ENCODE data around the gene SNX32. TPM values are rescaled to one million over a fixed set of nuclear protein-coding genes. Genes with fewer than 3 reads are reported as not detected.

The SNX32 gene
- total RNA-seq, 3 donors from 2014 or later (not counting 1 experiment from before 2014, with no cell fraction given), result 0.31 to 2.0 (median 0.54) TPM

DNA sequence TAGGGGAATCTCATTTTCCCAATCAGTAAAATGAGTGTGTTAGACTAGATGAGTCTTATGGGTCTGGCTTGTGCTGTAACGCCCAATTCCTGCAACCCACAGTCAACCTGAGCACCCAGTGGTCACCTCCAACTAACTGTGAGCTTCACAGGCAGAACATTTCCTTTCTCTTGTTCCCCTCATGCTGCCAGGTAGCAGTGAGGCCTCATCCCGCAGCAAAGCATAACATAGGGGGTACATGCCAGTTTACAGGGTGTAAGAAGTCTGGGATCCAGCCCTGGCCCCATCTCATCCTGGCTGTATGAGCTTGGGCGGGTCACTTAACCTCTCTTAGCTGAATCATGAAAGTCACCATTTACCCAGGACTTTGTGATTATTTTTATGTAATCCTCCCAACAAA lies 35.1 kb downstream of the SNX32 start:
- Histone ChIP-seq H3K9me3 (ENCODE audit: control insufficient read depth, insufficient read depth, low read length) (no peaks in the 10 kb centered on the region), H3K4me1 (ENCODE audit: control insufficient read depth, insufficient read depth, low read length) (peaks cover 30% of the 10 kb centered on the region), H3K27me3 (ENCODE audit: control insufficient read depth, insufficient read depth, low read length) (no peaks in the 10 kb centered on the region), H3K27ac (ENCODE audit: low read length) (no peak overlapping the region), H3K36me3 (ENCODE audit: control insufficient read depth, insufficient read depth, low read length) (peaks cover 28% of the 10 kb centered on the region), H3K4me3 (ENCODE audit: low read length) (no peak overlapping the region)
- H3K27ac Mint-ChIP-seq, result no peak overlapping the region
- H3K27me3 Mint-ChIP-seq (ENCODE audit: low read depth in 2 of 2), result no peaks in the 10 kb centered on the region
- DNase-seq (no peak), ATAC-seq (no peak)
- no peaks in the 10 kb centered on the region for H3K36me3 Mint-ChIP-seq
- H3K9me3 Mint-ChIP-seq, result no peaks in the 10 kb centered on the region
- TF ChIP-seq, protein P1, sequence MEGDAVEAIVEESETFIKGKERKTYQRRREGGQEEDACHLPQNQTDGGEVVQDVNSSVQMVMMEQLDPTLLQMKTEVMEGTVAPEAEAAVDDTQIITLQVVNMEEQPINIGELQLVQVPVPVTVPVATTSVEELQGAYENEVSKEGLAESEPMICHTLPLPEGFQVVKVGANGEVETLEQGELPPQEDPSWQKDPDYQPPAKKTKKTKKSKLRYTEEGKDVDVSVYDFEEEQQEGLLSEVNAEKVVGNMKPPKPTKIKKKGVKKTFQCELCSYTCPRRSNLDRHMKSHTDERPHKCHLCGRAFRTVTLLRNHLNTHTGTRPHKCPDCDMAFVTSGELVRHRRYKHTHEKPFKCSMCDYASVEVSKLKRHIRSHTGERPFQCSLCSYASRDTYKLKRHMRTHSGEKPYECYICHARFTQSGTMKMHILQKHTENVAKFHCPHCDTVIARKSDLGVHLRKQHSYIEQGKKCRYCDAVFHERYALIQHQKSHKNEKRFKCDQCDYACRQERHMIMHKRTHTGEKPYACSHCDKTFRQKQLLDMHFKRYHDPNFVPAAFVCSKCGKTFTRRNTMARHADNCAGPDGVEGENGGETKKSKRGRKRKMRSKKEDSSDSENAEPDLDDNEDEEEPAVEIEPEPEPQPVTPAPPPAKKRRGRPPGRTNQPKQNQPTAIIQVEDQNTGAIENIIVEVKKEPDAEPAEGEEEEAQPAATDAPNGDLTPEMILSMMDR (IDR thresholded peaks at IDR 0.05), result no peak
- H3K4me1 Mint-ChIP-seq, result peaks cover 24 to 34% of the 10 kb centered on the region in 2 donors
- WGBS (ENCODE audit: insufficient coverage), result 100% methylated on average over 2 of the region's 3 CpGs
- intact Hi-C loops (cut with micrococcal nuclease), result no loop called here
- no peak overlapping the region for H3K4me3 Mint-ChIP-seq

- peaks cover 36% of the 10 kb centered on the region for H3K4me1 ChIP-seq (ENCODE audit: control insufficient read depth, insufficient read depth, low read length)
- H3K27me3 Mint-ChIP-seq (ENCODE audit: low read depth in 2 of 2), result no peaks in the 10 kb centered on the region
- no peaks in the 10 kb centered on the region for H3K9me3 Mint-ChIP-seq
- peak overlapping the region; percentile 13 for H3K4me3 Mint-ChIP-seq
- TF ChIP-seq, protein P1 (IDR thresholded peaks at IDR 0.05), result no peak
- WGBS (ENCODE audit: insufficient coverage), result 86% methylated on average over 24 of the region's 24 CpGs
- H3K4me3 ChIP-seq (ENCODE audit: low read length), result no peak overlapping the region
- H3K36me3 ChIP-seq (ENCODE audit: control insufficient read depth, insufficient read depth, low read length), result peaks cover 19% of the 10 kb centered on the region
- ATAC-seq (no peak), DNase-seq (no peak)
- no peaks in the 10 kb centered on the region for H3K9me3 ChIP-seq (ENCODE audit: control insufficient read depth, insufficient read depth, low read length)
- H3K27me3 ChIP-seq (ENCODE audit: control insufficient read depth, insufficient read depth, low read length), result no peaks in the 10 kb centered on the region
- no peak overlapping the region for H3K27ac ChIP-seq (ENCODE audit: low read length)
- intact Hi-C loops (cut with micrococcal nuclease), result no loop called here
- no peaks in the 10 kb centered on the region for H3K36me3 Mint-ChIP-seq
- peaks cover 24 to 34% of the 10 kb centered on the region in 2 donors for H3K4me1 Mint-ChIP-seq
- H3K27ac Mint-ChIP-seq, result no peak overlapping the region
Observed at GRCh38 chr11:65869643-65870306, 36.0 kb downstream of the SNX32 start.

GRCh38 chr11:65870307-65870658 lies 36.5 kb downstream of the SNX32 start:
- Mint-ChIP-seq H3K4me3 (no peak overlapping the region), H3K27ac (peak overlapping the region in 1 of 2 donors; percentile 65), H3K4me1 (peaks cover 24 to 34% of the 10 kb centered on the region in 2 donors), H3K9me3 (no peaks in the 10 kb centered on the region), H3K36me3 (no peaks in the 10 kb centered on the region), H3K27me3 (ENCODE audit: low read depth in 2 of 2) (no peaks in the 10 kb centered on the region)
- peaks cover 36% of the 10 kb centered on the region for H3K4me1 ChIP-seq (ENCODE audit: control insufficient read depth, insufficient read depth, low read length)
- TF ChIP-seq, protein P1 (IDR thresholded peaks at IDR 0.05), result no peak
- WGBS (ENCODE audit: insufficient coverage), result 56% methylated on average over 11 of the region's 11 CpGs
- intact Hi-C loops (cut with micrococcal nuclease), result no loop called here
- no peaks in the 10 kb centered on the region for H3K9me3 ChIP-seq (ENCODE audit: control insufficient read depth, insufficient read depth, low read length)
- H3K4me3 ChIP-seq (ENCODE audit: low read length), result no peak overlapping the region
- no peak overlapping the region for H3K27ac ChIP-seq (ENCODE audit: low read length)
- ATAC-seq (no peak), DNase-seq (no peak)
- H3K27me3 ChIP-seq (ENCODE audit: control insufficient read depth, insufficient read depth, low read length), result no peaks in the 10 kb centered on the region
- H3K36me3 ChIP-seq (ENCODE audit: control insufficient read depth, insufficient read depth, low read length), result peaks cover 14% of the 10 kb centered on the region

Measured in natural killer cell (primary cell).